Activated T-helper 17 cell treated with anti-CD3 and anti-CD28 coated beads, Interleukin-2, amount 50 U/mL, for 72 hours (primary cell): ENCODE data around the gene GJC2. TPM values are rescaled to one million over a fixed set of nuclear protein-coding genes. Genes with fewer than 3 reads are reported as not detected.
A peak's percentile ranks its signal among the peaks of the same experiment; 100 is the strongest.
"Not testable (repeated sequence)": the region's sequence is repeated elsewhere in the genome, so short reads cannot be mapped to it uniquely, and the experiment has no call there.

Experiments
- ATAC-seq: fragments of 150-1000 bp; cut with Tn5 transposase; replicated peaks from 2 replicates; pipeline ENCODE4 v1.10.0; 2021; ENCODE audit warnings: mild to moderate bottlenecking, moderate library complexity
- H3K27ac Mint-ChIP-seq: one replicate; pipeline ENCODE4 v1.8.0; 2022; ENCODE audit warnings: mixed read lengths
- H3K27me3 Mint-ChIP-seq: one replicate; pipeline ENCODE4 v1.8.0; 2022; ENCODE audit warnings: mixed read lengths
- H3K36me3 Mint-ChIP-seq: one replicate; pipeline ENCODE4 v1.8.0; 2022; ENCODE audit warnings: low read depth, mild to moderate bottlenecking, mixed read lengths
- H3K4me1 Mint-ChIP-seq: one replicate; pipeline ENCODE4 v1.8.0; 2022; ENCODE audit warnings: mixed read lengths
- H3K4me3 Mint-ChIP-seq: one replicate; pipeline ENCODE4 v1.8.0; 2022; ENCODE audit warnings: mild to moderate bottlenecking, mixed read lengths
- H3K9me3 Mint-ChIP-seq: one replicate; pipeline ENCODE4 v1.8.0; 2022; ENCODE audit warnings: mixed read lengths
- total RNA-seq, 2 donors: library from RNA; stranded (reverse); gene quantifications; one replicate each; pipeline ENCODE4 v1.2.3, GENCODE V29; 2022

The GJC2 gene
- total RNA-seq, 2 donors from 2014 or later: 0.43 to 0.61 TPM

GRCh38 chr1:228175316-228176023 lies 25.7 kb downstream of the GJC2 start:
- Mint-ChIP-seq H3K27ac (no peak overlapping the region), H3K4me3 (no peak overlapping the region), H3K4me1 (peaks cover 8% of the 10 kb centered on the region), H3K36me3 (no peaks in the 10 kb centered on the region), H3K27me3 (no peaks in the 10 kb centered on the region), H3K9me3 (no peaks in the 10 kb centered on the region)
- ATAC-seq: no peak

DNA sequence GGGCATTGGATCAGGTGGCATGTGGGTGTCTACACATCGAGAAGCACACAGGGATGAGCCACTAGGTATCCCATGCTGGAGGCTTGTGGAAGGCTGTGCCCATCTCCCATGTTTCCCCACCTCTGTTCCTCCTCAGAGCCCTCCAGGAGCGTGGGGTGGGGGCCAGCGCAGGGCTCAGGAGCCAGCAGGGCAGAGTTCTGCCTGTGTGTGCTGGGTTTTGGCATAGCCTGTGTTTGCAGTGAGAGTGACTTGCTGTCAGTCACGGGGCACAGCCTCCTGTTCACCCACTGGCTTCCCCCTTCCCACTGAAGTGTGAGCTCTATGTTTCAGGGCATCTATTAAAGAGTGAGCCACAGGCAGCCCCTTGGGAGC lies 26.3 kb downstream of the GJC2 start:
- H3K9me3 Mint-ChIP-seq: no peaks in the 10 kb centered on the region
- no peak overlapping the region for H3K4me3 Mint-ChIP-seq
- peaks cover 8% of the 10 kb centered on the region for H3K4me1 Mint-ChIP-seq
- no peak overlapping the region for H3K27ac Mint-ChIP-seq
- H3K27me3 Mint-ChIP-seq: no peaks in the 10 kb centered on the region
- no peak for ATAC-seq
- no peaks in the 10 kb centered on the region for H3K36me3 Mint-ChIP-seq

- Mint-ChIP-seq H3K9me3 (no peaks in the 10 kb centered on the region), H3K4me3 (no peak overlapping the region), H3K27ac (no peak overlapping the region), H3K27me3 (no peaks in the 10 kb centered on the region), H3K4me1 (peaks cover 8% of the 10 kb centered on the region), H3K36me3 (no peaks in the 10 kb centered on the region)
- no peak for ATAC-seq
Measured at GRCh38 chr1:228176461-228177182, 26.9 kb downstream of the GJC2 start.

DNA sequence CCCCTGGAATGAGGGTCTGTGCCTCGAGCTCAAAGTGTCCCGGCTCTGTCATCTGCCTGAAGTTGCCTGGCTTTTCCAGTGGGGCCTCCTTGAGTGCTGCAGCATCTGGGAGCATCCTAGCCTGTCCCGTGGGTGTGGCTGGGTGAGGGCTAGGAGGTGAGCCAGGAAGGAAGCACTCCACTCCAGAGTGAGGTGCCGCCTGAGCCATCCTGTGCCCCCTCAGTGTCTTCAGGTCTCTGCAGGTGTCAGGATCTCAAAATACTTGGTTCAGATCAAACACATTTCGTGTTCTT lies 27.4 kb downstream of the GJC2 start:
- no peak for ATAC-seq
- Mint-ChIP-seq H3K4me1 (peaks cover 7% of the 10 kb centered on the region), H3K36me3 (no peaks in the 10 kb centered on the region), H3K9me3 (no peaks in the 10 kb centered on the region), H3K4me3 (no peak overlapping the region), H3K27ac (no peak overlapping the region), H3K27me3 (no peaks in the 10 kb centered on the region)

DNA sequence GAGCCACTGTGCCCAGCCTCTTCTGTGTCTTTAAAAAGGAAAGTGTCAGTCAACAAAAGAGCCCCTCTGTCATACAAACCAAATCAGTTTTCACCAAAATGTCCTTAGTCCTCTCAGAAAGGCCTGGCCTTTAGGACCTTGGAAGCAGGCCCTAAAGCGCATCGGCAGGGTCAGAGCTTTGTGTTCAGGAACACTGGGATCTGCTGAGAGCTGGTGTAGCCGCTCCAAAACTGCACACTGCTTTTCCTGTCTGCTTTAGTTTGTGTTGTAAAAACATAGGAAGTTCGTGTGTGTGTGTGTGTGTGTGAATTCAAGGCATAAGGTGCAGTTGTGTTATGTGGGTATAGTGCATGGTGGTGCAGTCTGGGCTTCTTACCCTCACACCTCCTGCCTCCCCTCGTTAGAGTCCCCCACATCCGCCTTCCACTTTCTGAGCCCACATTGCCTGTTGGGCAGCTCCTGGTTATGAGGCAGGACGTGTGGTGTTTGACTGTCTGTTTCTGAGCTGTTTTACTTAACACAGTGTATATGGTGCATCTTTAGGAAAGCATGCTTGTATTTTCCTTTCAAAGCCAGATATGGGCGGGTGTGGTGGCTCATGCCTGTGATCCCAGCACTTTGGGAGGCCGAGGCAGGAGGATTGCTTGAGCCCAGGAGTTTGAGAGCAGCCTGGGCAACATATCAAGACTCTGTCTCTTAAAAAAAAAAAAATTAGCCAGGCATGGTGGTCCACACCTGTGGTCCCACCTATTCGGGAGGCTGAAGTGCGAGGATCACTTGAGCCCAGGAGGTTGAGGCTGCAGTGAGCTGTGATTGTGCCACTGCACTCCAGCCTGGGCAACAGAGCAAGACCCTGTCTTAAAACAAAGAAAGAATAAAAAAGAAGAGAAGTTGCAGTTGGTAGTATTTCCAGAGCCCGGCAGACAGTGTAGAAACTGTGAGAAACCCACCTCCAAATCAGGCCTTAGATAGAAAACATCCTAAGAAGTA lies 28.3 kb downstream of the GJC2 start:
- ATAC-seq: no peak
- H3K36me3 Mint-ChIP-seq: no peaks in the 10 kb centered on the region
- peaks cover 4% of the 10 kb centered on the region for H3K4me1 Mint-ChIP-seq
- no peak overlapping the region for H3K4me3 Mint-ChIP-seq
- no peaks in the 10 kb centered on the region for H3K27me3 Mint-ChIP-seq
- H3K9me3 Mint-ChIP-seq: no peaks in the 10 kb centered on the region
- H3K27ac Mint-ChIP-seq: peak overlapping the region; percentile 23

- Mint-ChIP-seq H3K36me3 (no peaks in the 10 kb centered on the region), H3K9me3 (no peaks in the 10 kb centered on the region), H3K27ac (peak overlapping the region; percentile 31), H3K27me3 (no peaks in the 10 kb centered on the region), H3K4me1 (peaks cover 4% of the 10 kb centered on the region), H3K4me3 (no peak overlapping the region)
- no peak for ATAC-seq
Measured at GRCh38 chr1:228178737-228179684, 29.3 kb downstream of the GJC2 start.

DNA sequence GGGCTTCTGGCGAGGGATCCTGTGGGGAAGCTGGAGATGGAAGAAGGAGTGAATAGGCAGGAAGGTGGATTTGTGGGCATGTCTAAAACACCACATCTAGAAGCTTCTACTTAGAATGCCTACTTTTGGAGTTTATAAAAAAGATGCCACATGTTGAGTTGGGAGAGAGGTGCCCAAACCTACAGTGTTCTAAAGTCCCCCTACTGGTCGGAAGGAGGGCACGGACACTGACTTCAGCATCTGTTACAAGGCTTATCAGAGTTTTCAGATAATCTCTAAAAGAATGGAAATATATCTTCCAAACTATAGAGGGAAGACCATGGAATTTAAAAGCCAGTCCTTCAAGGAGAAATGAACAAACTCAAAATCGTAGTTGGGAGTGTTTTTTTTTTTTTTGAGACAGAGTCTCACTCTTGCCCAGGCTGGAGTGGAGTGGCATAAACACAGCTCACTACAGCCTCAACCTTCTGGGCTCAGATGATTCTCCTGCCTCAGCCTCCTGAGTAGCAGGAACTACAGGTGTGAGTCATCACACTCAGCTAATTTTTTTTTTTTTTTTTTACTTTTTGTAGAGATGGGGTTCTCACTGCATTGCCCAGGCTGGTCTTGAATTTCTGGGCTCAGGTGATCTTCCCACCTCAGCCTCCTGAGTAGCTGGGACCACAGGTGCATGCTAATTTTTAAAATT lies 30.7 kb downstream of the GJC2 start:
- H3K36me3 Mint-ChIP-seq: no peaks in the 10 kb centered on the region
- peaks cover 4% of the 10 kb centered on the region for H3K4me1 Mint-ChIP-seq
- peak; percentile 45 for ATAC-seq
- no peaks in the 10 kb centered on the region for H3K9me3 Mint-ChIP-seq
- H3K4me3 Mint-ChIP-seq: no peak overlapping the region
- no peaks in the 10 kb centered on the region for H3K27me3 Mint-ChIP-seq
- no peak overlapping the region for H3K27ac Mint-ChIP-seq

DNA sequence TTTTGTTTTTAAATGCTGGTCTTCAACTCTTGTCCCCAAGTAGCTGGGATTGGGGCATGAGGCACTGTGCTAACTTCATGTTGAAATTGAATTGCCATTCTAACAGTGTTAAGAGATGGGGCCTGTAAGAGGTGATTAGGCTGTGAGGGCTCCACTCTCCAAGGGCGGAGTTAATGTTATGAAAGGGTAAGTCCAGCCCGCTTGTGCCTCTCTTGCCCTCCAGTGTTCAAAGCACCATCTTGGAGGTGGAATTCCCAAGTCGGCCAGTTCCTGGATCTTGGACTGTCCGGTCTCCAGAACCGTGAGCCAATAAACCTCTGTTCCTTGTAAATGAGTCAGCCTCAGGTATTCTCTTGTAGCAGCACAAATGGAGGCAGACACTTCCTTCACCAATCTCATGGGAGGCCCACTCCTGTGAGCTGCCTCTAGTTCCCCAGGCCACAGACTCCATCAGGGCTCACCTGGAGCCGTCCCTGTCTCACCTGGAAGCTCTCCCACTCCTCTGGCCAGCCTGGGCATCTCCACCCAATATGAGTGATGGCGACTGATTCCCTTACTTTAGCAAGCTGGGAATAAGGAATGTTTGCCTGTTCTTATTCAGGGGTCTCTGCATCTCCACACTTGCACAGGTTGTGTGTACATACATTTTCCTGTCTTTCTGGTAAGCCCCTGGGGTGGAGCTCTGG lies 31.4 kb downstream of the GJC2 start:
- H3K4me3 Mint-ChIP-seq: no peak overlapping the region
- H3K9me3 Mint-ChIP-seq: no peaks in the 10 kb centered on the region
- H3K27me3 Mint-ChIP-seq: no peaks in the 10 kb centered on the region
- no peaks in the 10 kb centered on the region for H3K36me3 Mint-ChIP-seq
- peak overlapping the region; percentile 22 for H3K27ac Mint-ChIP-seq
- H3K4me1 Mint-ChIP-seq: peaks cover 10% of the 10 kb centered on the region
- ATAC-seq: no peak

DNA sequence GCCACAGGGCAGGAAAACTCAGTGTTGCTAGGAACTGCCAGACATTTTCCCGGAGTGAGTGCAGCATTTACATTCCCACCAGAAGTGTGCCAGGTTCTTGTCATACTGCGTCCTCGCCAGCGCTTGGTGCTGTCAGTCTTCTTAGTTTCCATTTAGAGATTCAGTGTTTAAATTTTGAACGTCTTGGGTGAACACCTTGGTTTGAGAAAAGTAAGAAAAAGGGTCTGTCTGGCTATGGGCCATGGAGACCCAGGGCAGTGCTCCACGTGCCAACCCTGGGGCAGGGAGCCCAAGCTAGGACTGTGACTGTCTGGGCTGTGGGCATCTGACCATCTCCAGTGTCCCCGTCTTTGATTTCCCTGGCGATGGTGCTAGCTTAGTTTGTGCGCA lies 31.9 kb downstream of the GJC2 start:
- Mint-ChIP-seq H3K36me3 (no peaks in the 10 kb centered on the region), H3K27me3 (no peaks in the 10 kb centered on the region), H3K27ac (peak overlapping the region; percentile 22), H3K4me1 (peaks cover 10% of the 10 kb centered on the region), H3K4me3 (no peak overlapping the region), H3K9me3 (no peaks in the 10 kb centered on the region)
- no peak for ATAC-seq

GRCh38 chr1:228182296-228183030 lies 32.7 kb downstream of the GJC2 start:
- Mint-ChIP-seq H3K4me3 (no peak overlapping the region), H3K36me3 (no peaks in the 10 kb centered on the region), H3K27me3 (no peaks in the 10 kb centered on the region), H3K9me3 (no peaks in the 10 kb centered on the region), H3K27ac (no peak overlapping the region), H3K4me1 (peaks cover 10% of the 10 kb centered on the region)
- ATAC-seq: no peak

GRCh38 chr1:228184152-228184551 lies 34.4 kb downstream of the GJC2 start:
- Mint-ChIP-seq H3K9me3 (no peaks in the 10 kb centered on the region), H3K4me3 (no peak overlapping the region), H3K27me3 (no peaks in the 10 kb centered on the region), H3K4me1 (peaks cover 10% of the 10 kb centered on the region), H3K36me3 (no peaks in the 10 kb centered on the region), H3K27ac (no peak overlapping the region)
- no peak for ATAC-seq

GRCh38 chr1:228185641-228185965 lies 35.9 kb downstream of the GJC2 start:
- peak; percentile 81 for ATAC-seq
- Mint-ChIP-seq H3K27ac (peak overlapping the region; percentile 61), H3K4me1 (peaks cover 7% of the 10 kb centered on the region)

GRCh38 chr1:228188249-228188648 lies 38.5 kb downstream of the GJC2 start:
- ATAC-seq, H3K27ac Mint-ChIP-seq, H3K36me3 Mint-ChIP-seq, H3K4me3 Mint-ChIP-seq, H3K9me3 Mint-ChIP-seq, H3K4me1 Mint-ChIP-seq, H3K27me3 Mint-ChIP-seq: not testable (repeated sequence)

More at GRCh38 chr1:228185641-228185965, 35.9 kb downstream of the GJC2 start:
- H3K27me3 Mint-ChIP-seq: no peaks in the 10 kb centered on the region
- no peaks in the 10 kb centered on the region for H3K36me3 Mint-ChIP-seq
- H3K9me3 Mint-ChIP-seq: no peaks in the 10 kb centered on the region
- peak overlapping the region; percentile 53 for H3K4me3 Mint-ChIP-seq
